H1 (cell line): ENCODE data around the gene RRP1B.

ENCODE experiments used
- ATF3 ChIP-seq: IDR thresholded peaks from 2 replicates; pipeline ENCODE4 v1.6.1; 2011; ENCODE audit warnings: low read depth, mild to moderate bottlenecking, low read length; ENCODE audit not compliant: insufficient read depth
- BACH1 ChIP-seq: IDR thresholded peaks from 2 replicates; pipeline ENCODE4 v1.6.1; 2012; ENCODE audit warnings: low read length, improper control_type of control experiment
- BCL11A ChIP-seq, 2 experiments: IDR thresholded peaks; one replicate each; pipeline ENCODE4 v1.6.1; 2011; ENCODE audit warnings: low read depth in 2 of 2, low read length in 2 of 2, mild to moderate bottlenecking in 2 of 2
- CEBPB ChIP-seq: IDR thresholded peaks from 2 replicates; pipeline ENCODE4 v1.6.1; 2012; ENCODE audit warnings: low read depth, low read length
- CHD2 ChIP-seq: IDR thresholded peaks from 2 replicates; pipeline ENCODE4 v1.6.1; 2012; ENCODE audit warnings: low read length, improper control_type of control experiment
- EP300 ChIP-seq, 2 experiments: IDR thresholded peaks; 1 replicate in 1 of 2; 2 replicates in 1 of 2; pipeline ENCODE4 v1.6.1; 2011 to 2012; ENCODE audit warnings: low read depth in 2 of 2, low read length in 2 of 2, mild to moderate bottlenecking in 2 of 2, borderline replicate concordance in 1 of 2, inconsistent platforms in 1 of 2, moderate library complexity in 1 of 2
- MAFK ChIP-seq: IDR thresholded peaks from 2 replicates; pipeline ENCODE4 v1.6.1; 2012; ENCODE audit warnings: low read depth, mild to moderate bottlenecking, improper control_type of control experiment, low read length
- POLR2A ChIP-seq, 2 experiments: IDR thresholded peaks; 1 replicate in 1 of 2; 2 replicates in 1 of 2; pipeline ENCODE4 v1.6.1; 2011; ENCODE audit warnings: low read depth in 2 of 2, low read length in 2 of 2, mild to moderate bottlenecking in 2 of 2; ENCODE audit errors: control extremely low read depth in 1 of 2
- POLR2AphosphoS5 ChIP-seq: IDR thresholded peaks from 2 replicates; pipeline ENCODE4 v1.6.1; 2011; ENCODE audit warnings: low read depth, low read length
- SP1 ChIP-seq: IDR thresholded peaks from 2 replicates; pipeline ENCODE4 v1.6.1; 2011; ENCODE audit warnings: low read depth, low read length
- YY1 ChIP-seq: IDR thresholded peaks from 2 replicates; pipeline ENCODE4 v1.6.1; 2011; ENCODE audit warnings: low read depth, mild to moderate bottlenecking, low read length
- TF ChIP-seq, protein P1 (sequence below), 3 experiments: IDR thresholded peaks; 1 replicate in 2 of 3; 2 replicates in 1 of 3; pipeline versions ENCODE4 v1.5.1 to v1.6.1; 2011; ENCODE audit warnings: low read length in 3 of 3, mild to moderate bottlenecking in 3 of 3, inconsistent platforms in 2 of 3, low read depth in 1 of 3, moderate library complexity in 1 of 3; ENCODE audit not compliant: insufficient read depth in 1 of 3; ENCODE audit errors: control extremely low read depth in 1 of 3

DNA sequence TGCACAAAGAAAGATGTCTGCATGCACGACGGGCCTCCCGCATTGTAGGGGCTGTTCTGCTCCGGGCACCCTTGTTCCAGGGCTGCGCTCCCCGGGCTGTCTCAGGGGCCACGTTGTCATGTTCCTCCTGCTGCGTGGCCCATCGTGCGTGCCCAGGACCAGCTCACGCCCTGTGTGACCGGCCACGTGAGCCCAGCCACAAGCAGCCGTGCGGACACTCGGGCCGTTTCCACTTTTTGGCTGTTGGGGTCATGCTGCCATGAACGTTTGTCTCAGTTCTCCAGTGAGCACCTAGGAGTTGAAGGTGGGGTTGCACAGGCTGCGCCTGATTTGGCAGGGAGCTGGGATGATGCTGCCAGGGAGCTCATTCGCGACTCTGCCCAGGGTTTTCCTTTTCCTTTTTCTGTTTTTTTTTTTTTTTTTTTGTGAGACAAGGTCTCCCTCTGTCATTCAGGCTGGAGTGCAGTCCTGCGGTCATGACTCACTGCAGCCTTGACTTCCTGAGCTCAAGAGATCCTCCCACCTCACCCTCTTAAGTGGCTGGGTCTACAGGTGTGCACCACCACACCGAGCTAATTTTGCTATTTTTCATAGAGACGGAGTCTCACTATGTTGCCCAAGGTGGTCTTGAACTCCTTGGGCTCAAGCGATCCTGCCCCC lies 77.0 kb downstream of the RRP1B start:
- TF ChIP-seq BCL11A (IDR thresholded peaks at IDR 0.05; ENCODE audit: low read depth in 2 of 2, low read length in 2 of 2) (no peak), CEBPB (no peak), CHD2 (no peak), ATF3 (no peak), BACH1 (no peak), YY1 (no peak), POLR2AphosphoS5 (no peak), MAFK (no peak), EP300 (IDR thresholded peaks at IDR 0.05; ENCODE audit: borderline replicate concordance in 1 of 2, low read depth in 2 of 2, low read length in 2 of 2) (no peak), POLR2A (IDR thresholded peaks at IDR 0.05; ENCODE audit: control extremely low read depth in 1 of 2, low read depth in 2 of 2, low read length in 2 of 2) (no peak), SP1 (no peak)
- TF ChIP-seq, protein P1, sequence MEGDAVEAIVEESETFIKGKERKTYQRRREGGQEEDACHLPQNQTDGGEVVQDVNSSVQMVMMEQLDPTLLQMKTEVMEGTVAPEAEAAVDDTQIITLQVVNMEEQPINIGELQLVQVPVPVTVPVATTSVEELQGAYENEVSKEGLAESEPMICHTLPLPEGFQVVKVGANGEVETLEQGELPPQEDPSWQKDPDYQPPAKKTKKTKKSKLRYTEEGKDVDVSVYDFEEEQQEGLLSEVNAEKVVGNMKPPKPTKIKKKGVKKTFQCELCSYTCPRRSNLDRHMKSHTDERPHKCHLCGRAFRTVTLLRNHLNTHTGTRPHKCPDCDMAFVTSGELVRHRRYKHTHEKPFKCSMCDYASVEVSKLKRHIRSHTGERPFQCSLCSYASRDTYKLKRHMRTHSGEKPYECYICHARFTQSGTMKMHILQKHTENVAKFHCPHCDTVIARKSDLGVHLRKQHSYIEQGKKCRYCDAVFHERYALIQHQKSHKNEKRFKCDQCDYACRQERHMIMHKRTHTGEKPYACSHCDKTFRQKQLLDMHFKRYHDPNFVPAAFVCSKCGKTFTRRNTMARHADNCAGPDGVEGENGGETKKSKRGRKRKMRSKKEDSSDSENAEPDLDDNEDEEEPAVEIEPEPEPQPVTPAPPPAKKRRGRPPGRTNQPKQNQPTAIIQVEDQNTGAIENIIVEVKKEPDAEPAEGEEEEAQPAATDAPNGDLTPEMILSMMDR (IDR thresholded peaks at IDR 0.05; ENCODE audit: control extremely low read depth in 1 of 3, insufficient read depth in 1 of 3, low read depth in 1 of 3, low read length in 3 of 3) = no peak
